GM19328 (cell line): ENCODE data around the gene RNF43.
"Not testable (repeated sequence)": the region's sequence is repeated elsewhere in the genome, so short reads cannot be mapped to it uniquely, and the experiment has no call there.

Experiments used
- ATAC-seq: cut with Tn5 transposase; IDR thresholded peaks from one replicate; pipeline ENCODE4 v1.9.1; 2021; ENCODE audit warnings: mild to moderate bottlenecking, moderate library complexity; ENCODE audit not compliant: unreplicated experiment

Gene RNF43

DNA sequence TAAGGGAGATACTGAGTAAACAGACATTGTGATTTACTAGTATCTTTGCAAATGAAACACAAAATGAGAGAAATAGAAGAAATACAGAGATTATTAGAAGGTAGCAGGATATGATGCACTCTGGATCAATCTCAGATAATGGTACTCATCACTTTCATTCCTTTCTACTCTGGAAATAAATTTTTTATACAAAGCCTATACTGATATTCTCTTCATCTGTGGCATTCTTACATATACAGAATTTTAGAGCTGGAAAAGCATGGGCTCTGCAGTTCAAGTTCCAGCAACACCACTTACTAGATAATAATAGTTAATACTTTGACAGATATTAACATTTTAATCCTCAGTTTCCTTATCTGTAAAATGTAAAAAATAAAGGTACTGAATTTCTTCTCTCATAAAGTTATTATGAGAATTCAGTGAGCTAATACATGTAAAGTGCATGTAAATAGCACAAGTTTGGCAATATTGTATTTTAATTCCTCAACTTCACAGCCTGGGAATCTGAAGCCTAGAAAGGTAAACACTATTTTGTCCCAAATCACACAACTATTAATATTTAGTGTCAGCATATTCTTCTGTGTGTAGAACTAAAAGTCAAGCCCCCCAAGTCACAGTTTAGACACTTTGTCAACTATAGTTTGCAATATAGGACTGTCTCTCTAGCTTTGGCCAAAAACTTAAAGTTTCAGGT, 6.5 kb downstream of the RNF43 start:
- no peak for ATAC-seq

DNA sequence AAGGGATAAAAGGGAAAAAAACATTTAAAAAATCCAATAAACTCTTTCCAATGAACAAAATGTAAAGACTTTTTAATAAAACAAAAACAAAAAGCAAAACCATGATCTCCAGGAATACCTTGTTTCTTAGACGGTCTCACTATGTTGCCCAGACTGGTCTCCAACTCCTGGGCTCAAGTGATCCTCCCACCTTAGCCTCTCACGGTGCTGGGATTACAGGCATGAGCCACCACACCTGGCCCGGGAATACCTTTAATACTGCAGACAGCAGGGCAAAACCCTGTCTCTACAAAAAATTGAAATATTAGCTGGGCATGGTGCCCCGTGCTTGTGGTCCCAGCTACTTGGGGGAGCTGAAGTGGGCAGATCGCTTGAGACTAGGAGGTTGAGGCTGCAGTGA, 7.9 kb downstream of the RNF43 start:
- ATAC-seq, result no peak

GRCh38 chr17:58403311-58403710, 14.0 kb downstream of the RNF43 start:
- ATAC-seq, result no peak

DNA sequence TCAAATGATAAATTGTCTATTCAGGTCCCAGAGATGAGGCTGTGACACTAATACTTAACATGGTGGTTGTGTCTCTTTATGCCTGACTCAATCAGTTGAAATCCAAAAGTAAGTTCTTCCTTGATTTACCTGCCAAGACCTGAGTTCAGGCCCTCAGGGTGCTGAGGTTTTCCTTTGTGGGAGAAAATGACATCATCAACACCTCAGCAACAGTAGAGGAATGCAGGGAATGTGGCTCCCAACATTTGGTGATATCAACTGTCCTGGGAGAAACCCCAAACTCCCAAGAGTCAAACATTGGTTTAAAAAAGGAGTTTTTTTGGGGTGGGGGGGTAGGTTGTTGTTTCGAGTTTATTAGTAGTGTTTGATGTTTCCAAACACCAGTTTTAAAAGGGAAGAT, 14.7 kb downstream of the RNF43 start:
- ATAC-seq, result no peak

DNA sequence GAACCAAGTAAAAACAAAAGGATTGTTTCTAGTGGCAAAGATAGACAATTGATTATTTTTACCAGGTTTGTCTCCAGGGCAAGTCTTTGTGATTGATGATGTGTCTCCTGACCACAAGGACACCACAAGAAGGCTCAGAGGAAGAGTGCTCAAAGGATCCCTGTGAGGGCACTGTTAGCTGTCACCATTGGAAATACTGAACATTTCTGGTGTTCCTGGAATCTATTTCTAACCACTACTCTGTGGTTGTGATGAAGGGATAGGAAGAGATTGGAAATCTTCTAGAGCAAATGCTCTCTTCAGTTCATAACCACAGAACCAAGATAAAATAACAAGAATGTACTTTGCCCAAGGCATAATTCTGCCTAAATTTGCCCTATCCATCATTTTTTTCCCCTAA, 15.3 kb downstream of the RNF43 start:
- no peak for ATAC-seq

DNA sequence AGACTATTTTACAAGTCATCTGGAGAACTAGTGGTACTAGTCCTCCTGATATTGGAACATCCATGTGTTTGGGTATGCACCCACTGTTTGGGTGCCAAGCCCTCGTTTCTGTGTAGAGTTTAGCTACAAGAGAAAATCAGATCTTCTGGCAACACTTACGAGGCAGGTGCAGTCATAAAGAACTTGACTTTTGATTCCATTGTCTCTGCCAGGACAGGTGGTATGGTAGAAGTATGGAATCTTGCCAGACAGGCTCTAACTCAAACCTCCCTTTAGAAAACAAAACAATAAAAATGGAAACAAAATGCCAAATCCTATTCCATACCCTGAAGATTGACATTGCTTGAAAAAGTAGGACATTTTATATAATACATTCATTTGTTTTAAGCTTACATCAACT, 16.0 kb downstream of the RNF43 start:
- no peak for ATAC-seq

DNA sequence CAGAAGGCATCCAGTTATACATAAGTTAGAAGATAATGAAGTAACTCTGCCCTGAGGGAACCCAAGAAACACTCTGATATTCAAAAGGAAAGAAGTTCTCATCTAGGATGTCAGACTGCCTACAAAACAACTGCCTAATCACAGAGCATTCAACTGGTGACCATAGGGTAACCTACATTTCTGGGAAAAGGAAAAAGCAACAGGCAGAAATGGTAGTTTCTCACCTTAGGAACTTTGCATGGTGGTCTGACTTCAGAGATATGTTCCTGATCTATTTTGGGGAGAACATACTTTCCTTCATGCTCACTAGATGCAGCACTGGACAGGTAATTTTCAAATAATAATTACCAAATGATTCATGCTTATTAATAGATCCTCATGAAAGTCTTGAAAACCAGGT, 16.5 kb downstream of the RNF43 start:
- ATAC-seq, result no peak

DNA sequence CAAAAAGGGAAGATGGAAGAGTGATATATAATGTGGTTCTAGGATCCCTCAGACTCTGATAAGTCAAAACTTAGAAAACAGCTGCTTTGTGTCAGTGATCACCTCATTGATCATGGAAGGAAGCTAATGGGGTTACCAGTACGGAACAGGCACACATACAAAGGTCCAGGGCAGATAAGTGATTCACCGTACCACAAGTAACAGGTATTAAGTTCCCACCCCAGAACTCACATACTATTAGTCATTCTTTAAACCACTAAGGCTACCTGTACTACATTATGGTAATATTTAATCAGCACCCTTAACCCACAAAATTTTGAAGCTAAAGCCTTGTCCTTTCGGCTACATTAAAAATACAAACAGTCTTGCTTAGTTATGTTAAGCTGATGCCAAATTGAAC, 17.4 kb downstream of the RNF43 start:
- ATAC-seq, result no peak

DNA sequence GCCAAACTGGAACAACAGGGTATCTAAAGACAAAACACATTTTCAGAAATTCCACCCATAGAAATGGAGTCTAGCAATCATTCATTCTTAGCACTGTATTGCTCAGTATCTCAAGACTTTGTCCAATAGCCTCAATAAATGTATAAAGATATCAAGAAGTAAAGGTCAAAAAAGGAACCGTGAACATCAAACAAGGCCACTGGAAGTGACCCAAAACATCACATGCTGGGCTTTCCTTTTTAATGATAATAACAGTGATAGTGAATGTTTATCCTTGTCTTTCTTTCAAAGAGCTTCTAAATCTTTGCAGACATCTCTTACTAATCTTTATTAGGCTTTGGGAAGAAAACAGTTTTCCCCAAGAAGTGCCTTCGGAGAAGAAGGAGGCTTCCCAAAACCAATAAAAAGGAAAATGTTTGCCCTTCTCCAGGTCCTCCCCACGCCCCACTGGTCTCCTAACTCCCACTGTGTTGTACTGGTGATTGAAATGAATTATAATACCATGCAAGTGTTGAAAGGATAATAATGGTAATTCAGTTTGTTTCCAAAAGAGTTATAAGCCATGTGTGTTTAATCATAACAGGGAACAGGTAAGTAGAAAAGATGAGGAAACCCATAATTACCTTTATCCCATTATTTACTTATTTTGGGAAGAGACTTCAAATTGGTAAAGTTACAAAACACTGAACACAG, 18.6 kb downstream of the RNF43 start:
- ATAC-seq, result no peak

GRCh38 chr17:58397421-58397820, 19.9 kb downstream of the RNF43 start:
- not testable (repeated sequence) for ATAC-seq

DNA sequence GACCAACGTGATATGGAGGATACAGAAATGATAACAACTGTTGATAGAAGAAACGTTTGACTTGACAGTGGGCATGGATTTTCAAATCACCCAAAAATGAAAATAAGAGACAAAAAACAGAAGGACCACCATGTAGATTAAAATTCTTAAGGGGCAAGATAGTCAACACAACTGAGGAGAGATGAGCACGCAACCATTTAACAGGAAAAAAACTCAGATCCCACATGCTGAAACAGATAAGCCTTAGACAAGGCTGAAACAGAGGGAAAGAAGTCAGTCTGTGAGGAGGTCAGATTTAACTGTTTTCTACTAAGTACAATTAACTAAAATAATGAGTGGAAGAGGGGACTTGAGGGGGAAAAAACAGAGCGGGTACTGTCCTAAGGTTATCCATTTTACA, 21.2 kb downstream of the RNF43 start:
- no peak for ATAC-seq

GRCh38 chr17:58394534-58395223, 22.7 kb downstream of the RNF43 start:
- ATAC-seq, result no peak

- no peak for ATAC-seq
These were observed 25.9 kb downstream of the RNF43 start for GRCh38 chr17:58391302-58391984.

DNA sequence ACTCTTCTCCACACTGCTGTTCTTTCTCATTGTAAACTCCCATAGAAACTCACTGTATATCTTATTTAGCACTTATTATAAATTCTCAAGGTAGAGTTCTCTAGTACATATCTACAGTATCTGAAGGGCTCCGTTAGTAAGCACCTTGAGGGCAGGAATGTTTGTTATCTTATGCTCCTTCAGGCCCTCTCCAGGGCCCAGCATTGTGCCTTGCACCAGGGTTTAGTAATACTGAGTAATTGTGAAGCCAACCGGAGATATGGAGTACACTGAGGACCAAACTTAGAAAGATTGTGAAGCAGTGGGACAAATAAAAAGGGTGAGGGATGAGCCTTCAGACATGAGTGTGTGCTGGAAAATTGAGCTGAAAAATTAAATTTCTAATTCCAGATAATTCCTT, 26.4 kb downstream of the RNF43 start:
- no peak for ATAC-seq

GRCh38 chr17:58388302-58389190, 28.8 kb downstream of the RNF43 start:
- ATAC-seq, result no peak

- ATAC-seq, result no peak
These were observed 29.5 kb downstream of the RNF43 start for GRCh38 chr17:58387834-58388233.

DNA sequence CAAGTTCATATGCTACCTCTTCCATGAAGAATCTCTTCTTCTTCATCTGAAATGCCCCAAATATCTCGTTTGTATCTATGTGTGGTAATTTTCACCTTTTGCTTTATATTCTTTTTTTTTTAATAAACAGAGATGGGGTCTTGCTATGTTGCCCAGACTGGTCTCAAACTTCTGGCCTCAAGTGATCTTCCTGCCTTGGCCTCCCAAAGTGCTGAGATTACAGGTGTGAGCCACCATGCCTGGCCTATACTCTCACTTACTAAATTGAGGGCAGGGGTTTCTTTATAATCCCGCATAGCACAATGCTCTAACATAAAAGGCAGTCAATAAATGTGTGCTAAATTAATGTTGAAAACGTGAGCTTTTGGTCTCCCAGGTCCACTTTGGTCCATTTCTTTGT, 30.6 kb downstream of the RNF43 start:
- ATAC-seq, result no peak

GRCh38 chr17:58385359-58385899, 31.9 kb downstream of the RNF43 start:
- no peak for ATAC-seq

- ATAC-seq, result no peak
These were observed 32.4 kb downstream of the RNF43 start for GRCh38 chr17:58384897-58385296.

GRCh38 chr17:58383892-58384462, 33.4 kb downstream of the RNF43 start:
- ATAC-seq, result no peak
